WTC11 (cell line): Measurements from ENCODE around the gene LRTM2. TPM values are rescaled to one million over a fixed set of nuclear protein-coding genes. Genes with fewer than 3 reads are reported as not detected.

Source experiments
- ATAC-seq: fragments of 200-7000 bp; cut with Tn5 transposase; 2 replicates; pipeline ENCODE4 v1.10.0; 2021; ENCODE audit warnings: mild to moderate bottlenecking, moderate library complexity
- CTCF ChIA-PET: fragments of 300-600 bp; sonication (Branson Sonifier 250); formaldehyde crosslinking; loops from one replicate; lab custom pipeline; 2021; ENCODE audit warnings: antibody characterized with exemption; lab: Charles Lee
- POLR2A ChIA-PET: fragments of 350-600 bp; sonication (Branson Sonifier 250); formaldehyde crosslinking; loops from one replicate; lab custom pipeline; 2021; ENCODE audit warnings: antibody characterized with exemption; lab: Charles Lee
- DNase-seq: peaks from one replicate; pipeline ENCODE4 v3.0.0; 2021; ENCODE audit warnings: low spot score
- H3K27ac Mint-ChIP-seq: 2 replicates; pipeline ENCODE4 v1.8.0; 2021; ENCODE audit warnings: mixed read lengths
- H3K27me3 Mint-ChIP-seq: 2 replicates; pipeline ENCODE4 v1.8.0; 2021; ENCODE audit warnings: low read depth, mild to moderate bottlenecking, moderate library complexity, mixed read lengths
- H3K36me3 Mint-ChIP-seq: 2 replicates; pipeline ENCODE4 v1.8.0; 2021; ENCODE audit warnings: mixed read lengths
- H3K4me1 Mint-ChIP-seq: 2 replicates; pipeline ENCODE4 v1.8.0; 2022; ENCODE audit warnings: mixed read lengths
- H3K4me3 Mint-ChIP-seq: 2 replicates; pipeline ENCODE4 v1.8.0; 2021; ENCODE audit warnings: mild to moderate bottlenecking, moderate library complexity, mixed read lengths
- H3K9me3 Mint-ChIP-seq: 2 replicates; pipeline ENCODE4 v1.8.0; 2021; ENCODE audit warnings: mixed read lengths
- AFF4 ChIP-seq: sonication (generic); formaldehyde crosslinking; IDR thresholded peaks from 2 replicates; pipeline ENCODE4 v1.8.1; 2023; ENCODE audit warnings: mild to moderate bottlenecking, missing genetic modification reagents, borderline replicate concordance
- CBFB ChIP-seq: sonication (generic); formaldehyde crosslinking; IDR thresholded peaks from 2 replicates; pipeline ENCODE4 v1.8.1; 2022; ENCODE audit warnings: mild to moderate bottlenecking, low read depth, missing genetic modification reagents
- FOXK1 ChIP-seq: sonication (generic); formaldehyde crosslinking; IDR thresholded peaks from 2 replicates; pipeline ENCODE4 v1.8.0; 2022; ENCODE audit warnings: mild to moderate bottlenecking, moderate library complexity, missing genetic modification reagents
- IRF1 ChIP-seq: sonication (generic); formaldehyde crosslinking; IDR thresholded peaks from 2 replicates; pipeline ENCODE4 v1.8.0; 2023; ENCODE audit warnings: missing genetic modification reagents
- MXD4 ChIP-seq: fragments of 250-450 bp; sonication (Bioruptor Pico); IDR thresholded peaks from 2 replicates; pipeline ENCODE4 v1.8.0; 2021; ENCODE audit warnings: mild to moderate bottlenecking, moderate library complexity, borderline replicate concordance
- NFATC4 ChIP-seq: fragments of 250-450 bp; sonication (Bioruptor Pico); IDR thresholded peaks from 2 replicates; pipeline ENCODE4 v1.9.0; 2021; ENCODE audit warnings: mild to moderate bottlenecking
- NR1H2 ChIP-seq: sonication (generic); formaldehyde crosslinking; IDR thresholded peaks from 2 replicates; pipeline ENCODE4 v1.9.0; 2021; ENCODE audit warnings: mild to moderate bottlenecking, moderate library complexity, missing genetic modification reagents
- OVOL2 ChIP-seq: fragments of 250-450 bp; sonication (Bioruptor Pico); IDR thresholded peaks from 2 replicates; pipeline ENCODE4 v1.9.0; 2021; ENCODE audit warnings: mild to moderate bottlenecking, borderline replicate concordance
- SP1 ChIP-seq: sonication (generic); formaldehyde crosslinking; conservative IDR thresholded peaks from 2 replicates; pipeline ENCODE4 v1.8.1; 2022; ENCODE audit warnings: missing genetic modification reagents
- TCF7 ChIP-seq: sonication (generic); formaldehyde crosslinking; IDR thresholded peaks from 2 replicates; pipeline ENCODE4 v1.8.0; 2022; ENCODE audit warnings: mild to moderate bottlenecking, low read depth, missing genetic modification reagents, moderate library complexity
- ZNF138 ChIP-seq: sonication (generic); formaldehyde crosslinking; conservative IDR thresholded peaks from 2 replicates; pipeline ENCODE4 v1.8.1; 2022; ENCODE audit warnings: mild to moderate bottlenecking, moderate library complexity, missing genetic modification reagents
- ZNF232 ChIP-seq: sonication (generic); formaldehyde crosslinking; IDR thresholded peaks from 2 replicates; pipeline ENCODE4 v1.8.0; 2022; ENCODE audit warnings: mild to moderate bottlenecking, missing genetic modification reagents
- ZNF263 ChIP-seq: sonication (generic); formaldehyde crosslinking; IDR thresholded peaks from 2 replicates; pipeline ENCODE4 v1.8.1; 2022; ENCODE audit warnings: low read depth, mild to moderate bottlenecking, moderate library complexity, missing genetic modification reagents
- ZNF396 ChIP-seq: fragments of 250-450 bp; sonication (Bioruptor Pico); IDR thresholded peaks from 2 replicates; pipeline ENCODE4 v1.8.0; 2021; ENCODE audit warnings: mild to moderate bottlenecking, moderate library complexity, borderline replicate concordance
- ZNF423 ChIP-seq: fragments of 250-450 bp; sonication (Bioruptor Pico); IDR thresholded peaks from 2 replicates; pipeline ENCODE4 v2.1.2; 2022; ENCODE audit warnings: mild to moderate bottlenecking, moderate library complexity
- ZNF512 ChIP-seq: sonication (generic); formaldehyde crosslinking; IDR thresholded peaks from 2 replicates; pipeline ENCODE4 v1.8.1; 2022; ENCODE audit warnings: missing genetic modification reagents, borderline replicate concordance
- ZNF532 ChIP-seq: fragments of 250-450 bp; sonication (Bioruptor Pico); IDR thresholded peaks from 2 replicates; pipeline ENCODE4 v1.9.0; 2021; ENCODE audit warnings: mild to moderate bottlenecking, borderline replicate concordance
- total RNA-seq: library from RNA; stranded (reverse); gene quantifications from 3 replicates; pipeline ENCODE4 v1.2.3, GENCODE V29; 2021
- TF ChIP-seq, protein P1 (sequence below): sonication (generic); formaldehyde crosslinking; IDR thresholded peaks from 2 replicates; pipeline ENCODE4 v1.8.0; 2022; ENCODE audit warnings: mild to moderate bottlenecking, missing genetic modification reagents
- TF ChIP-seq, protein P2 (sequence below): sonication (generic); formaldehyde crosslinking; IDR thresholded peaks from 2 replicates; pipeline ENCODE4 v1.8.0; 2023; ENCODE audit warnings: mild to moderate bottlenecking, missing genetic modification reagents
- TF ChIP-seq, protein P3 (sequence below): fragments of 250-450 bp; sonication (Bioruptor Pico); IDR thresholded peaks from 2 replicates; pipeline ENCODE4 v1.9.0; 2021; ENCODE audit warnings: moderate library complexity, mild to moderate bottlenecking, inconsistent platforms, borderline replicate concordance

LRTM2 gene
- total RNA-seq, 1 experiment from 2014 or later, result 0.66 TPM

DNA sequence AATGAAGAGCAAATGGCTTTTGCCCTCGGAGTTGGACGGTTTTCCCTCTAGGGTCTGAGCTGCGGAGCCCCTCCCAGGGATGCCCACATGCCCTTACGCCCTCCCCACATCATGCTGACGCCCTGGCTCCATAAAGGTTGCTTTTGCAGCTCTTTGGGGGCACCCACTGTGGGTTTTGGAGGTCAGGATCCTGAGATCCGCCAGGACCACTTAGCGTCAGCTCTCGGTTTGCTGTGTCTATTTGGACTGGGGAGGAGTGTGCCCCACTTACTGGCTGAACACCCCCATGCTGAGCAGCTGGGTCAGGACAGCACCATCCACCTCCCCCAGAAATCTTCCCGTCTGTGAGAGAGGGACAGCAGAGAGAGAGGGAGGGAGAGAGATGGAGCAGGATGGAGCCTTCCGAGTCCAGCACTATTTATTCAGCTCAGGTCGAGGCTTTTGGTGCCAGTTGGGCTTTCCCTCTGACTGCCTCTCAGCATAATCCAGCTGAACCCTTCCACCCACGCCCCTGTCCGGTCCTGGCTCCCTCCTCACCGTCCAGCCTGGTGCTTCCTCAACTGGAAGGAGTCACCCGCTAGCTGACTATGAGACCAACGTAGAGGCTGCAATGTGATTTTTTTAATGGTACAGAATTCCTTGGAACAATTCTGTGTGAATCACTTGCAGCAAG lies 18.9 kb upstream of the LRTM2 start:
- TF ChIP-seq MXD4 (CRISPR knock-in tag), result no peak
- TF ChIP-seq NFATC4 (CRISPR knock-in tag), result no peak
- TF ChIP-seq NR1H2 (CRISPR knock-in tag), result no peak
- no peak for TF ChIP-seq SP1 (CRISPR knock-in tag)
- TF ChIP-seq ZNF138 (CRISPR knock-in tag), result no peak
- no peak for TF ChIP-seq FOXK1 (CRISPR knock-in tag)
- TF ChIP-seq AFF4, result no peak
- no peak for TF ChIP-seq CBFB (CRISPR knock-in tag)
- TF ChIP-seq TCF7 (CRISPR knock-in tag), result no peak
- TF ChIP-seq ZNF423 (CRISPR knock-in tag), result no peak
- no peak for TF ChIP-seq OVOL2
- DNase-seq (no peak), ATAC-seq (no peak)
- H3K27me3 Mint-ChIP-seq, result no peaks in the 10 kb centered on the region; the same call in 1 of the 2 replicates
- H3K4me1 Mint-ChIP-seq, result 0 out of 2 replicates have a peak, but pooled peaks cover 3% of the 10 kb centered on the region
- H3K36me3 Mint-ChIP-seq, result no peaks in the 10 kb centered on the region
- POLR2A ChIA-PET, result interaction anchor here (0.7 kb wide), 1 partner anchor 146 kb away, joined by 3 read pairs; no protein-coding TSS in a partner anchor
- no peak overlapping the region for H3K27ac Mint-ChIP-seq
- H3K9me3 Mint-ChIP-seq, result 0 out of 2 replicates have a peak, but pooled peaks cover 3% of the 10 kb centered on the region
- CTCF ChIA-PET, result interaction anchor here (0.6 to 1.5 kb wide), 7 partner anchors 10 to 743 kb away, joined by 3 to 15 read pairs (median 3); partner anchors contain the start of gene CACNA2D4
- H3K4me3 Mint-ChIP-seq, result no peak overlapping the region

GRCh38 chr12:1803736-1804135 lies 16.6 kb upstream of the LRTM2 start:
- Mint-ChIP-seq H3K4me3 (no peak overlapping the region), H3K4me1 (0 out of 2 replicates have a peak, but pooled peaks cover 3% of the 10 kb centered on the region), H3K9me3 (0 out of 2 replicates have a peak, but pooled peaks cover 3% of the 10 kb centered on the region), H3K27me3 (no peaks in the 10 kb centered on the region; the same call in 1 of the 2 replicates)
- POLR2A ChIA-PET, result no interaction called here
- TF ChIP-seq ZNF396 (CRISPR knock-in tag) (no peak), ZNF263 (CRISPR knock-in tag) (no peak), ZNF512 (no peak), IRF1 (CRISPR knock-in tag) (no peak), ZNF232 (no peak), NR1H2 (CRISPR knock-in tag) (no peak), ZNF532 (CRISPR knock-in tag) (no peak)
- TF ChIP-seq, protein P1, sequence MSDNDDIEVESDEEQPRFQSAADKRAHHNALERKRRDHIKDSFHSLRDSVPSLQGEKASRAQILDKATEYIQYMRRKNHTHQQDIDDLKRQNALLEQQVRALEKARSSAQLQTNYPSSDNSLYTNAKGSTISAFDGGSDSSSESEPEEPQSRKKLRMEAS, result no peak
- TF ChIP-seq, protein P2, sequence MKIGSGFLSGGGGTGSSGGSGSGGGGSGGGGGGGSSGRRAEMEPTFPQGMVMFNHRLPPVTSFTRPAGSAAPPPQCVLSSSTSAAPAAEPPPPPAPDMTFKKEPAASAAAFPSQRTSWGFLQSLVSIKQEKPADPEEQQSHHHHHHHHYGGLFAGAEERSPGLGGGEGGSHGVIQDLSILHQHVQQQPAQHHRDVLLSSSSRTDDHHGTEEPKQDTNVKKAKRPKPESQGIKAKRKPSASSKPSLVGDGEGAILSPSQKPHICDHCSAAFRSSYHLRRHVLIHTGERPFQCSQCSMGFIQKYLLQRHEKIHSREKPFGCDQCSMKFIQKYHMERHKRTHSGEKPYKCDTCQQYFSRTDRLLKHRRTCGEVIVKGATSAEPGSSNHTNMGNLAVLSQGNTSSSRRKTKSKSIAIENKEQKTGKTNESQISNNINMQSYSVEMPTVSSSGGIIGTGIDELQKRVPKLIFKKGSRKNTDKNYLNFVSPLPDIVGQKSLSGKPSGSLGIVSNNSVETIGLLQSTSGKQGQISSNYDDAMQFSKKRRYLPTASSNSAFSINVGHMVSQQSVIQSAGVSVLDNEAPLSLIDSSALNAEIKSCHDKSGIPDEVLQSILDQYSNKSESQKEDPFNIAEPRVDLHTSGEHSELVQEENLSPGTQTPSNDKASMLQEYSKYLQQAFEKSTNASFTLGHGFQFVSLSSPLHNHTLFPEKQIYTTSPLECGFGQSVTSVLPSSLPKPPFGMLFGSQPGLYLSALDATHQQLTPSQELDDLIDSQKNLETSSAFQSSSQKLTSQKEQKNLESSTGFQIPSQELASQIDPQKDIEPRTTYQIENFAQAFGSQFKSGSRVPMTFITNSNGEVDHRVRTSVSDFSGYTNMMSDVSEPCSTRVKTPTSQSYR (CRISPR knock-in tag), result no peak
- TF ChIP-seq, protein P3, sequence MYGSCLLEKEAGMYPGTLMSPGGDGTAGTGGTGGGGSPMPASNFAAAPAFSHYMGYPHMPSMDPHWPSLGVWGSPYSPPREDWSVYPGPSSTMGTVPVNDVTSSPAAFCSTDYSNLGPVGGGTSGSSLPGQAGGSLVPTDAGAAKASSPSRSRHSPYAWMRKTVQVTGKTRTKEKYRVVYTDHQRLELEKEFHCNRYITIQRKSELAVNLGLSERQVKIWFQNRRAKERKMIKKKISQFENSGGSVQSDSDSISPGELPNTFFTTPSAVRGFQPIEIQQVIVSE (CRISPR knock-in tag), result no peak
- TF ChIP-seq, all 79 proteins: peak for 0
- no peaks in the 10 kb centered on the region for H3K36me3 Mint-ChIP-seq
- CTCF ChIA-PET, result no interaction called here
- DNase-seq (no peak), ATAC-seq (no peak)
- H3K27ac Mint-ChIP-seq, result no peak overlapping the region
